Endothelial cell of umbilical vein (primary cell): ENCODE measurements around the gene KIF15. TPM values are rescaled to one million over a fixed set of nuclear protein-coding genes. Genes with fewer than 3 reads are reported as not detected.

Experiments
- BruUV-seq: library from RNA; stranded (reverse); fragments of 400-500 nt; replicated peaks from 2 replicates; lab custom pipeline; 2021; lab: Mats Ljungman, UMichigan
- CTCF ChIA-PET: fragments of 300-600, 350-600 bp; sonication (Branson Sonifier 250); formaldehyde crosslinking; loops from one replicate; lab custom pipeline; 2021; ENCODE audit warnings: antibody characterized with exemption, inconsistent platforms; lab: Charles Lee
- POLR2A ChIA-PET: fragments of 300-600, 350-600 bp; sonication (Branson Sonifier 250); formaldehyde crosslinking; loops from one replicate; lab custom pipeline; 2021; ENCODE audit warnings: antibody characterized with exemption, inconsistent platforms; lab: Charles Lee
- DNase-seq: peaks from one replicate; pipeline ENCODE4 v3.0.0-alpha.2; 2011; ENCODE audit warnings: low read depth, low spot score
- FAIRE-seq: peaks from 2 replicates; lab custom pipeline; 2011; peaks lifted over from hg19 to GRCh38; lab: Jason Lieb, UNC
- H2AFZ ChIP-seq: 2 replicates; pipeline ENCODE4 v1.6.0; 2012; ENCODE audit warnings: low read depth, low read length, control low read depth, inconsistent platforms
- H3K27ac ChIP-seq: 2 replicates; pipeline ENCODE4 v1.5.1; 2011; ENCODE audit warnings: low read depth, mild to moderate bottlenecking, control low read depth, low read length, moderate library complexity; ENCODE audit not compliant: insufficient read depth
- H3K27me3 ChIP-seq, 2 experiments: 2 replicates each; pipeline versions ENCODE4 v1.6.0 to v1.6.1; 2011; ENCODE audit warnings: low read length in 2 of 2, mixed read lengths in 1 of 2; ENCODE audit not compliant: control insufficient read depth in 2 of 2, insufficient read depth in 2 of 2
- H3K36me3 ChIP-seq, 2 experiments: 2 replicates in 1 of 2; 3 replicates in 1 of 2; pipeline ENCODE4 v1.5.1; 2011; ENCODE audit warnings: low read length in 2 of 2, mild to moderate bottlenecking in 1 of 2, moderate library complexity in 1 of 2; ENCODE audit not compliant: control insufficient read depth in 2 of 2, insufficient read depth in 2 of 2; ENCODE audit errors: extremely low read depth in 1 of 2
- H3K4me1 ChIP-seq: 3 replicates; pipeline ENCODE4 v1.5.1; 2011; ENCODE audit warnings: mild to moderate bottlenecking, low read length; ENCODE audit not compliant: control insufficient read depth, insufficient read depth; ENCODE audit errors: extremely low read depth
- H3K4me2 ChIP-seq: 2 replicates; pipeline ENCODE4 v1.6.1; 2011; ENCODE audit warnings: low read length, control low read depth, mixed read lengths; ENCODE audit not compliant: insufficient read depth
- H3K4me3 ChIP-seq, 3 experiments: fragments of 200-600 bp in 1 of 3; sonication (generic), shearing (Covaris generic) in 1 of 3; replicated peaks in 1 of 3; 2 replicates each; pipeline ENCODE4 v1.5.1; 2011 to 2016; ENCODE audit warnings: control low read depth in 3 of 3, low read length in 3 of 3, mild to moderate bottlenecking in 2 of 3, inconsistent platforms in 1 of 3, low read depth in 1 of 3, moderate library complexity in 1 of 3; ENCODE audit not compliant: insufficient read depth in 1 of 3
- H3K79me2 ChIP-seq: 2 replicates; pipeline ENCODE4 v1.6.0; 2012; ENCODE audit warnings: low read length, inconsistent platforms; ENCODE audit not compliant: control insufficient read depth, insufficient read depth
- H3K9ac ChIP-seq: replicated peaks from 2 replicates; pipeline ENCODE3; 2011; ENCODE audit warnings: low read length, control low read depth; ENCODE audit not compliant: insufficient read depth; ENCODE audit errors: extremely low read depth
- H3K9me1 ChIP-seq: replicated peaks from 3 replicates; pipeline ENCODE4 v1.6.0; 2011; ENCODE audit warnings: mild to moderate bottlenecking, low read length; ENCODE audit not compliant: control insufficient read depth, insufficient read depth; ENCODE audit errors: extremely low read depth
- H3K9me3 ChIP-seq: replicated peaks from 2 replicates; pipeline ENCODE4 v1.5.1; 2012; ENCODE audit warnings: low read length, inconsistent platforms; ENCODE audit not compliant: control insufficient read depth, insufficient read depth
- H4K20me1 ChIP-seq: replicated peaks from 2 replicates; pipeline ENCODE3; 2011; ENCODE audit warnings: mild to moderate bottlenecking, low read length; ENCODE audit not compliant: control insufficient read depth, insufficient read depth; ENCODE audit errors: extremely low read depth
- EZH2 ChIP-seq: IDR thresholded peaks from 2 replicates; pipeline ENCODE4 v1.6.1; 2012; ENCODE audit warnings: borderline replicate concordance, low read depth, mild to moderate bottlenecking, moderate library complexity, low read length, inconsistent platforms; ENCODE audit not compliant: severe bottlenecking
- FOS ChIP-seq: IDR thresholded peaks from 2 replicates; pipeline ENCODE4 v1.6.1; 2011; ENCODE audit warnings: mild to moderate bottlenecking, low read length, moderate library complexity, borderline replicate concordance; ENCODE audit not compliant: insufficient read depth
- GATA2 ChIP-seq: IDR thresholded peaks from 2 replicates; pipeline ENCODE4 v1.7.0; 2011; ENCODE audit warnings: low read depth, mild to moderate bottlenecking, moderate library complexity, mixed read lengths, low read length; ENCODE audit not compliant: insufficient read length, insufficient read depth
- JUN ChIP-seq: IDR thresholded peaks from 2 replicates; pipeline ENCODE4 v1.6.1; 2011; ENCODE audit warnings: borderline replicate concordance, low read depth; ENCODE audit not compliant: insufficient read length, insufficient read depth
- MYC ChIP-seq: IDR thresholded peaks from one replicate; pipeline ENCODE4 v1.6.1; 2011; ENCODE audit warnings: mild to moderate bottlenecking, low read depth, low read length
- POLR2A ChIP-seq: IDR thresholded peaks from 2 replicates; pipeline ENCODE4 v1.6.1; 2012; ENCODE audit warnings: low read depth, mild to moderate bottlenecking, control low read depth, low read length
- POLR2AphosphoS5 ChIP-seq: IDR thresholded peaks from 2 replicates; pipeline ENCODE4 v1.6.1; 2012; ENCODE audit warnings: low read depth, mild to moderate bottlenecking, control low read depth, low read length, moderate library complexity; ENCODE audit not compliant: insufficient read depth
- dilution Hi-C: fragments of 300-500 bp; cut with MboI; formaldehyde crosslinking; loops from one replicate; pipeline ENCODE4 v1.15.0; 2019; ENCODE audit warnings: low sequenced_read_pairs; ENCODE audit not compliant: extremely low pct_ligation_motif_present
- intact Hi-C: fragments of 100-400 bp; cut with micrococcal nuclease; formaldehyde crosslinking; loops from one replicate; pipeline ENCODE4 v1.10.0; 2022
- polyA plus RNA-seq, 4 experiments: library from polyadenylated mRNA; depleted of rRNA in 3 of 4; stranded (reverse) in 3 of 4; unstranded in 1 of 4; fragments of >200 nt; gene quantifications; 2 replicates each; pipeline versions ENCODE4 v1.2.1 to v1.2.3, GENCODE V29; 2011 to 2012; ENCODE audit warnings: missing spikeins in 1 of 4
- total RNA-seq: library from RNA; stranded (reverse); gene quantifications from 2 replicates; pipeline ENCODE4 v1.2.3, GENCODE V29; 2021
- TF ChIP-seq, protein P1 (sequence below): IDR thresholded peaks from 2 replicates; pipeline ENCODE4 v1.6.1; 2011; ENCODE audit not compliant: insufficient read depth, insufficient read length
- TF ChIP-seq, protein P2 (sequence below), 2 donors: IDR thresholded peaks; 1 replicate in 1 of 2; 2 replicates in 1 of 2; pipeline ENCODE4 v1.5.1; 2011; ENCODE audit warnings: low read length in 2 of 2, mild to moderate bottlenecking in 2 of 2, moderate library complexity in 2 of 2, control low read depth in 1 of 2, inconsistent platforms in 1 of 2, low read depth in 1 of 2; ENCODE audit not compliant: insufficient read depth in 1 of 2; ENCODE audit errors: extremely low read depth in 1 of 2

KIF15 gene
- total and polyA plus RNA-seq, 2 donors (not counting 3 experiments of a cell fraction or from before 2014, with no cell fraction given), result 2.2 to 21.6 TPM

DNA sequence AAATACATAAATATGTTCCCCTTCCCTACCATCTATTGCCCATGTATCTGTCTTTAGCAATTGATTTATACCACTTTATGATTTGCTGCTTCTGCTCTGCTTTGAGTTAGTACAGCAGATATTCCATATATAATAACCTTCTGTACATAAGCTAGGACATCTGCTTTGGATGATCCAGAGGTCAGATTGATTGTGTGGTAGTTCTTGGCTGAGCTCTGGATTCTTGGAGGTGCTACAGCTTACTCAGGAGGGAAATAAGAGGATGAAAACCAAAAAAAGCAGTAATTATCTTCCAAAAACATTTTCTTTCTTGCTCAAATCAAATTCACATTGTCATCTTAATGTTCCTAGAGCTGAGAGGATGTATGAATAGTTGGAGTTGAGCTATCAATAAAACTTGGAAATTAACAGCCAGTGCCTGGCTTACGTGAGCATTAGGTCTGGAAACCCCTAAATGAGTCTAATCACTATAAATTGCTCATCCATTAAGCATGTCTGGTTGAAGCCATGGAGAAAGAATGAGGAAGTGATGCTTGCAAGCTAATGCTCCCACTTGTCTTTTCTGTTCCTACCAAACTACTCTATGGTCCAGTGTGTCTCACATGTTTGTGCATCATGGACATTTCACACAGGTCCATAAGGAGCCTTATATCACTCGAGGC lies 63.8 kb downstream of the KIF15 start:
- Histone ChIP-seq H4K20me1 (no peaks in the 10 kb centered on the region), H3K4me3 (no peak overlapping the region), H3K27me3 (no peaks in the 10 kb centered on the region), H3K79me2 (no peaks in the 10 kb centered on the region), H3K9me3 (no peaks in the 10 kb centered on the region), H2AFZ (no peak overlapping the region), H3K9ac (no peak overlapping the region), H3K36me3 (peaks cover 0 to 4% of the 10 kb centered on the region in 2 experiments), H3K4me2 (no peak overlapping the region), H3K4me1 (no peaks in the 10 kb centered on the region), H3K9me1 (no peaks in the 10 kb centered on the region), H3K27ac (no peak overlapping the region)
- no peak for FAIRE-seq
- no TSS peak for BruUV-seq
- no peak for DNase-seq
- dilution Hi-C loops (no loop called here), intact Hi-C loops (no loop called here)
- ChIA-PET CTCF (no interaction called here), POLR2A (no interaction called here)
- TF ChIP-seq FOS, result no peak
- TF ChIP-seq POLR2AphosphoS5, result no peak
- TF ChIP-seq MYC, result no peak
- TF ChIP-seq POLR2A, result no peak
- TF ChIP-seq, protein P1, sequence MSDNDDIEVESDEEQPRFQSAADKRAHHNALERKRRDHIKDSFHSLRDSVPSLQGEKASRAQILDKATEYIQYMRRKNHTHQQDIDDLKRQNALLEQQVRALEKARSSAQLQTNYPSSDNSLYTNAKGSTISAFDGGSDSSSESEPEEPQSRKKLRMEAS, result no peak
- no peak for TF ChIP-seq GATA2
- TF ChIP-seq, protein P2, sequence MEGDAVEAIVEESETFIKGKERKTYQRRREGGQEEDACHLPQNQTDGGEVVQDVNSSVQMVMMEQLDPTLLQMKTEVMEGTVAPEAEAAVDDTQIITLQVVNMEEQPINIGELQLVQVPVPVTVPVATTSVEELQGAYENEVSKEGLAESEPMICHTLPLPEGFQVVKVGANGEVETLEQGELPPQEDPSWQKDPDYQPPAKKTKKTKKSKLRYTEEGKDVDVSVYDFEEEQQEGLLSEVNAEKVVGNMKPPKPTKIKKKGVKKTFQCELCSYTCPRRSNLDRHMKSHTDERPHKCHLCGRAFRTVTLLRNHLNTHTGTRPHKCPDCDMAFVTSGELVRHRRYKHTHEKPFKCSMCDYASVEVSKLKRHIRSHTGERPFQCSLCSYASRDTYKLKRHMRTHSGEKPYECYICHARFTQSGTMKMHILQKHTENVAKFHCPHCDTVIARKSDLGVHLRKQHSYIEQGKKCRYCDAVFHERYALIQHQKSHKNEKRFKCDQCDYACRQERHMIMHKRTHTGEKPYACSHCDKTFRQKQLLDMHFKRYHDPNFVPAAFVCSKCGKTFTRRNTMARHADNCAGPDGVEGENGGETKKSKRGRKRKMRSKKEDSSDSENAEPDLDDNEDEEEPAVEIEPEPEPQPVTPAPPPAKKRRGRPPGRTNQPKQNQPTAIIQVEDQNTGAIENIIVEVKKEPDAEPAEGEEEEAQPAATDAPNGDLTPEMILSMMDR (IDR thresholded peaks at IDR 0.05; ENCODE audit: extremely low read depth in 1 of 2, insufficient read depth in 1 of 2, low read depth in 1 of 2, low read length in 2 of 2), result no peak
- TF ChIP-seq JUN, result no peak
- TF ChIP-seq EZH2, result no peak
